ENCODE data around the gene TATDN3. TPM values are rescaled to one million over a fixed set of nuclear protein-coding genes. Genes with fewer than 3 reads are reported as not detected.
A peak's percentile ranks its signal among the peaks of the same experiment; 100 is the strongest.
"Not testable (repeated sequence)": the region's sequence is repeated elsewhere in the genome, so short reads cannot be mapped to it uniquely, and the experiment has no call there.

Gene TATDN3
- total RNA-seq, 1 experiment from 2014 or later, result 12.4 TPM

GRCh38 chr1:212860713-212861581, 69.3 kb downstream of the TATDN3 start:
- Histone ChIP-seq H3K4me3 (ENCODE audit: low read depth, low read length) (peak overlapping the region; percentile 6; the same call in 1 of the 2 replicates), H3K36me3 (ENCODE audit: control insufficient read depth, insufficient read depth, low read length) (no peaks in the 10 kb centered on the region), H3K4me1 (peaks cover 14% of the 10 kb centered on the region), H3K27me3 (replicated peaks; ENCODE audit: control insufficient read depth, insufficient read depth, low read length) (no peaks in the 10 kb centered on the region), H3K9me3 (no peaks in the 10 kb centered on the region)
- ChIA-PET CTCF (interaction anchor here (1.3 kb wide), 1 partner anchor 46 kb away, joined by 8 read pairs; no protein-coding TSS in a partner anchor), POLR2A (interaction anchor here (0.5 kb wide), 1 partner anchor 253 kb away, joined by 3 read pairs; the partner anchor contains the start of gene ATF3)
- DNase-seq, result no peak
- H3K27me3 Mint-ChIP-seq (ENCODE audit: insufficient read depth, unreplicated experiment), result no peaks in the 10 kb centered on the region
- BruUV-seq (replicated peaks), result no TSS peak
- H3K4me3 Mint-ChIP-seq (ENCODE audit: unreplicated experiment), result no peak overlapping the region
- H3K27ac Mint-ChIP-seq (ENCODE audit: unreplicated experiment), result no peak overlapping the region
- peaks cover 12% of the 10 kb centered on the region for H3K4me1 Mint-ChIP-seq (ENCODE audit: low read depth, unreplicated experiment)
- intact Hi-C loops (cut with micrococcal nuclease; ENCODE audit: unreplicated experiment), result no loop called here
- no peaks in the 10 kb centered on the region for H3K9me3 Mint-ChIP-seq (ENCODE audit: unreplicated experiment)
- no peak for TF ChIP-seq CTCF (IDR thresholded peaks at IDR 0.05; ENCODE audit: insufficient read depth in 1 of 2, low read depth in 1 of 2, low read length in 1 of 2, severe bottlenecking in 1 of 2, unreplicated experiment in 1 of 2)
- peaks cover 35% of the 10 kb centered on the region for H3K36me3 Mint-ChIP-seq (ENCODE audit: insufficient read depth, unreplicated experiment)

GRCh38 chr1:212862111-212862690, 70.5 kb downstream of the TATDN3 start:
- Mint-ChIP-seq H3K9me3 (ENCODE audit: unreplicated experiment) (no peaks in the 10 kb centered on the region), H3K27me3 (ENCODE audit: insufficient read depth, unreplicated experiment) (no peaks in the 10 kb centered on the region), H3K4me3 (ENCODE audit: unreplicated experiment) (no peak overlapping the region), H3K4me1 (ENCODE audit: low read depth, unreplicated experiment) (peaks cover 12% of the 10 kb centered on the region), H3K36me3 (ENCODE audit: insufficient read depth, unreplicated experiment) (peaks cover 47% of the 10 kb centered on the region), H3K27ac (ENCODE audit: unreplicated experiment) (no peak overlapping the region)
- no peaks in the 10 kb centered on the region for H3K9me3 ChIP-seq
- peaks cover 9% of the 10 kb centered on the region for H3K4me1 ChIP-seq
- ChIA-PET POLR2A (no interaction called here), CTCF (no interaction called here)
- no peak for TF ChIP-seq CTCF (IDR thresholded peaks at IDR 0.05; ENCODE audit: insufficient read depth in 1 of 2, low read depth in 1 of 2, low read length in 1 of 2, severe bottlenecking in 1 of 2, unreplicated experiment in 1 of 2)
- intact Hi-C loops (cut with micrococcal nuclease; ENCODE audit: unreplicated experiment), result no loop called here
- TSS peak; percentile 0 for BruUV-seq (replicated peaks)
- H3K4me3 ChIP-seq (ENCODE audit: low read depth, low read length), result no peak overlapping the region
- DNase-seq, result no peak
- H3K36me3 ChIP-seq (ENCODE audit: control insufficient read depth, insufficient read depth, low read length), result no peaks in the 10 kb centered on the region
- H3K27me3 ChIP-seq (replicated peaks; ENCODE audit: control insufficient read depth, insufficient read depth, low read length), result no peaks in the 10 kb centered on the region

GRCh38 chr1:212863345-212863744, 71.7 kb downstream of the TATDN3 start:
- CTCF ChIA-PET, result interaction anchor here (0.7 kb wide), 1 partner anchor 1137 kb away, joined by 3 read pairs; no protein-coding TSS in a partner anchor
- H3K27me3 Mint-ChIP-seq (ENCODE audit: insufficient read depth, unreplicated experiment); BruUV-seq (replicated peaks); H3K4me3 ChIP-seq (ENCODE audit: low read depth, low read length); H3K27ac Mint-ChIP-seq (ENCODE audit: unreplicated experiment); H3K4me3 Mint-ChIP-seq (ENCODE audit: unreplicated experiment); H3K9me3 ChIP-seq; H3K27me3 ChIP-seq (replicated peaks; ENCODE audit: control insufficient read depth, insufficient read depth, low read length); H3K36me3 ChIP-seq (ENCODE audit: control insufficient read depth, insufficient read depth, low read length); POLR2A ChIA-PET; H3K9me3 Mint-ChIP-seq (ENCODE audit: unreplicated experiment); H3K4me1 ChIP-seq; DNase-seq; intact Hi-C loops (cut with micrococcal nuclease; ENCODE audit: unreplicated experiment): not testable (repeated sequence)
- peaks cover 47% of the 10 kb centered on the region for H3K36me3 Mint-ChIP-seq (ENCODE audit: insufficient read depth, unreplicated experiment)
- peaks cover 12% of the 10 kb centered on the region for H3K4me1 Mint-ChIP-seq (ENCODE audit: low read depth, unreplicated experiment)
